RWPE2 (cell line): ENCODE data around the gene LDB2.

ENCODE experiments used
- ATAC-seq: fragments of 200-7000 bp; cut with Tn5 transposase; 3 replicates; pipeline ENCODE4 v1.9.1; 2021; ENCODE audit warnings: low read depth
- DNase-seq: peaks from one replicate; pipeline ENCODE4 v3.0.0-alpha.2; 2020; ENCODE audit warnings: low spot score
- H3K27ac ChIP-seq: fragments of 450-650 bp; 2 replicates; pipeline ENCODE4 v1.5.1; 2017; ENCODE audit warnings: mild to moderate bottlenecking; ENCODE audit not compliant: poor library complexity, severe bottlenecking
- H3K27me3 ChIP-seq: fragments of 250-450 bp; sonication (Bioruptor Pico); 2 replicates; pipeline ENCODE4 v1.5.1; 2021; ENCODE audit warnings: mild to moderate bottlenecking, moderate library complexity; ENCODE audit not compliant: insufficient read depth, poor library complexity, severe bottlenecking
- H3K36me3 ChIP-seq: fragments of 250-450 bp; sonication (Bioruptor Pico); 2 replicates; pipeline ENCODE4 v1.5.1; 2020; ENCODE audit warnings: low read depth, mild to moderate bottlenecking, moderate library complexity
- H3K4me1 ChIP-seq: fragments of 250-450 bp; sonication (Bioruptor Pico); 2 replicates; pipeline ENCODE4 v1.5.1; 2021; ENCODE audit warnings: mild to moderate bottlenecking, moderate library complexity; ENCODE audit not compliant: insufficient read depth, poor library complexity, severe bottlenecking
- H3K4me3 ChIP-seq: fragments of 250-450 bp; sonication (Bioruptor Pico); 2 replicates; pipeline ENCODE4 v1.5.1; 2021; ENCODE audit warnings: mild to moderate bottlenecking, moderate library complexity; ENCODE audit not compliant: severe bottlenecking
- H3K9me3 ChIP-seq: fragments of 250-450 bp; sonication (Bioruptor Pico); 2 replicates; pipeline ENCODE4 v1.5.1; 2021; ENCODE audit warnings: mild to moderate bottlenecking, moderate library complexity; ENCODE audit not compliant: severe bottlenecking
- TF ChIP-seq, protein P1 (sequence below): fragments of 450-650 bp; IDR thresholded peaks from one replicate; pipeline ENCODE4 v1.5.1; 2017; ENCODE audit warnings: mild to moderate bottlenecking, moderate library complexity; ENCODE audit not compliant: poor library complexity, severe bottlenecking

LDB2 gene

DNA sequence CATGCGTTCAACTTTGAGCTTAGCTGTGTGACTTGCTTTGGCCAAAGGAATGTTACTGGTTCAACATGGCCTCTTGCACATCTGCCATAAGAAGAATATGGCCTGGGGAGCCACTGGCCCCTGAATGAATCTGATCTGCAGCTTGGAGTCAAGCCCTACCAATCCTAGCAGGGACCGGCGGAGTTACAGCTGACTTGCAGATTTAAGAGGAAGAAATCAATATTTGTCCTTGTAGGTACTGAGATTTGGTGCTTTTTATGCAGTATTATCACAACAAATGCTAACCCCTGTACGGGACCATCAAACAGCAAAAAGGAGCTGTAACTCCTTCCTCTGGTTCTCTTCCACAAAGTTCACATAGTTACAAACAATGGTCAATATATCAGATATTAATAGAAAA lies 252.0 kb downstream of the LDB2 start:
- no peak for DNase-seq
- H3K27me3 ChIP-seq: no peaks in the 10 kb centered on the region
- TF ChIP-seq, protein P1, sequence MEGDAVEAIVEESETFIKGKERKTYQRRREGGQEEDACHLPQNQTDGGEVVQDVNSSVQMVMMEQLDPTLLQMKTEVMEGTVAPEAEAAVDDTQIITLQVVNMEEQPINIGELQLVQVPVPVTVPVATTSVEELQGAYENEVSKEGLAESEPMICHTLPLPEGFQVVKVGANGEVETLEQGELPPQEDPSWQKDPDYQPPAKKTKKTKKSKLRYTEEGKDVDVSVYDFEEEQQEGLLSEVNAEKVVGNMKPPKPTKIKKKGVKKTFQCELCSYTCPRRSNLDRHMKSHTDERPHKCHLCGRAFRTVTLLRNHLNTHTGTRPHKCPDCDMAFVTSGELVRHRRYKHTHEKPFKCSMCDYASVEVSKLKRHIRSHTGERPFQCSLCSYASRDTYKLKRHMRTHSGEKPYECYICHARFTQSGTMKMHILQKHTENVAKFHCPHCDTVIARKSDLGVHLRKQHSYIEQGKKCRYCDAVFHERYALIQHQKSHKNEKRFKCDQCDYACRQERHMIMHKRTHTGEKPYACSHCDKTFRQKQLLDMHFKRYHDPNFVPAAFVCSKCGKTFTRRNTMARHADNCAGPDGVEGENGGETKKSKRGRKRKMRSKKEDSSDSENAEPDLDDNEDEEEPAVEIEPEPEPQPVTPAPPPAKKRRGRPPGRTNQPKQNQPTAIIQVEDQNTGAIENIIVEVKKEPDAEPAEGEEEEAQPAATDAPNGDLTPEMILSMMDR: no peak

DNA sequence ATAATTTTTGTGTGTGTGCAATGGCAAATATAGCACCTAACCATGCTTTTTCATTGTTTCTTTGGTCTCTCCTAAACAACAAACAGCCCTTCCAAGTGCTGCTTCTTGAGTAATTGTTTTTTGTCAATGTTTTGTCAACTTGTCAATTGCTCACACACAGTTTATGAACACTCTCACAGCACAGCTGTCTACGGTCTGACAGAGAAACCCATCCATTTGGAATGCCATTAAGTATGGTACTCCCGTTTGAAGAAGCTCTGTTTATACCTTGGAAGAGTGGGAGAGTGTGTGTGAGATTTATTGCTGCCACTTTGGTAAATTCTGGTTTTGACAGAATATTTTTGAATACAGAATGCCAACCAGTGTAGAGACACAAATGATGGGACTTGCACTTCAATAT lies 254.6 kb downstream of the LDB2 start:
- Histone ChIP-seq H3K27me3 (no peaks in the 10 kb centered on the region), H3K9me3 (no peaks in the 10 kb centered on the region), H3K27ac (no peak overlapping the region), H3K4me1 (no peaks in the 10 kb centered on the region), H3K4me3 (no peak overlapping the region), H3K36me3 (no peaks in the 10 kb centered on the region)
- TF ChIP-seq, protein P1: no peak
- DNase-seq: no peak
- no peak for ATAC-seq

More for the DNA sequence above, 252.0 kb downstream of the LDB2 start:
- Histone ChIP-seq H3K4me1 (no peaks in the 10 kb centered on the region), H3K27ac (no peak overlapping the region), H3K4me3 (no peak overlapping the region), H3K9me3 (no peaks in the 10 kb centered on the region), H3K36me3 (no peaks in the 10 kb centered on the region)
- no peak for ATAC-seq

DNA sequence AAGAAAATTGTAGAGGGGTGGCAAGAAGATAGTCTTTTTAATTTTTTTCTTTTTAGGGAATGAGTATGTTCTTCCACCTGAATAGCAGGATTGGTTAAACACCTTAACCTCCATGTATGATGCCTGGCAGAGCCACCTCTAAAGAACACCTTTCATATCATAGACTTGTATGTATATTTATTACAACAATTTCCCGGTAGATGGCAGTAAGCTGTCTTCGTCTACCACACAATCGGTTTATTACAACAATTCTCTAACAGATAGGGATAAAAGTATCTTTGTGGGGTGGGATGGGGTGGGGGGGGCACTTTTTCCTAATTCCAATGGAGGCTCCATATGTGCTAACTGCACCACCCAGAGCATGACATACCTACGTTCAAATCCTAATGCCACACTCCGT lies 255.5 kb downstream of the LDB2 start:
- TF ChIP-seq, protein P1: no peak
- Histone ChIP-seq H3K27ac (no peak overlapping the region), H3K9me3 (no peaks in the 10 kb centered on the region), H3K27me3 (no peaks in the 10 kb centered on the region), H3K36me3 (no peaks in the 10 kb centered on the region), H3K4me3 (no peak overlapping the region), H3K4me1 (no peaks in the 10 kb centered on the region)
- DNase-seq (no peak), ATAC-seq (no peak)

DNA sequence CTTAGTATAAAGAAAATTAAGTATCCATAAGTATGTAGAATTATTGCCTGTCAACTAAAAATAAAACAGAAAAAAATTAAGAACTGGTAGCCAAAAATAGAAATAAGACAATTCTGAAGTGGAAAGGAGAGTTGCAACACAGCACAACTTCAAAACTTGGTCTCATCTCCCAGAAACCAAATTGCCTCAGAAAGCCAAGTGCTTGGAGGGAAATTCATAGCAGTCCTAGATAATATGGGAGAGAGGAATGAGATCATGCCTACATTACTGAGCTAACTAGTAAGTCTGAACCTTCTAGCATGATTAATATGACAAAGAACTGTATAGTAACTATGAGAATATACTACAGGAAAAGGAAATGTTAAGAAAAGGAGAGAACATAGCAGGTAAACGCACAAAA lies 256.5 kb downstream of the LDB2 start:
- no peak overlapping the region for H3K4me3 ChIP-seq
- TF ChIP-seq, protein P1: no peak

DNA sequence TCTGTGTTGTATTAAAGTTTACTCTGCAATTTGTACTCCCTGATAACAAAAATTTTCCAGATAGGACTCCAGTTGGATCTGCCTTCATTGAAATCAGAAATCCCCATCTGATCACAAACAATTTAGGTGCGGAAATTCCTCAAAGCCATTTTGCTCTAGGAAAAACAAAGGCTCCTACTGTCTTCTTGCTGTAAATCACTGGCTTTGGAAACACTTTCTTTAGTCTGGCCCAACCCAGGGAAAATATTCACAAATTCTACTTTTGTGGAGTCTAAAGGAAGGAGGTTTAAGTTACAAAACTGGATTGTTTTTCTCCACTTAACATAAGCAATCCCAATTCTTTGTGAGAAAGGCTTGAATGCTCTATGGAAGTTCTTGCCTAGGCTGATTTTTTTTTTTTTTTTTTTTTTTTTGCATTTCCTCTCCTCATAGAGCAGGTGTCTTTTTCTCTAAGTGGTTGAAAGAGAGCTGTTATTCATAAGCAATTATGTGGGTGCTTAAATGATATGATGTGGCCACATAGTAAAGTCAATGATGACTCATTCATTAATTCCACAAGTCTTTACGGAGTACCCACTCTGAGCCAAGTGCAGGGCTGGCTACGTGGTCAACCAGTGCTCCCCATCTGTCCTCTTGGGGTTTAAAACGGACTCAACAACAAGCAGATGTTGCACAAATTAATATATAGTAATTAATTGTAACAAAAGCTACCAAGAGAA lies 261.4 kb downstream of the LDB2 start:
- no peak for ATAC-seq
- Histone ChIP-seq H3K27me3 (no peaks in the 10 kb centered on the region), H3K4me3 (no peak overlapping the region), H3K36me3 (no peaks in the 10 kb centered on the region), H3K9me3 (no peaks in the 10 kb centered on the region), H3K27ac (no peak overlapping the region), H3K4me1 (no peaks in the 10 kb centered on the region)
- no peak for DNase-seq
- TF ChIP-seq, protein P1: no peak

More for the DNA sequence above, 256.5 kb downstream of the LDB2 start:
- Histone ChIP-seq H3K4me1 (no peaks in the 10 kb centered on the region), H3K27me3 (no peaks in the 10 kb centered on the region), H3K9me3 (no peaks in the 10 kb centered on the region), H3K27ac (no peak overlapping the region), H3K36me3 (no peaks in the 10 kb centered on the region)
- ATAC-seq: no peak
- no peak for DNase-seq
